Ovary (tissue), 9 donors: Measurements from ENCODE around the gene TRMO. TPM values are rescaled to one million over a fixed set of nuclear protein-coding genes. Genes with fewer than 3 reads are reported as not detected.

ENCODE experiments used
- DNase-seq, 5 donors: peaks; one replicate each; pipeline ENCODE4 v3.0.0-alpha.2; 2019 to 2020
- H3K27ac ChIP-seq, 2 donors: fragments of 200-600 bp; one replicate each; pipeline versions ENCODE4 v1.5.1 to v1.8.0; 2019 to 2022
- H3K27me3 ChIP-seq: fragments of 200-600 bp; one replicate; pipeline ENCODE4 v1.8.0; 2022
- H3K36me3 ChIP-seq: fragments of 200-600 bp; sonication (generic); one replicate; pipeline ENCODE4 v1.5.1; 2019
- H3K4me1 ChIP-seq: one replicate; pipeline ENCODE4 v1.8.1; 2013; ENCODE audit warnings: mild to moderate bottlenecking, moderate library complexity; ENCODE audit not compliant: insufficient read depth
- H3K4me3 ChIP-seq: fragments of 200-600 bp; sonication (generic); one replicate; pipeline ENCODE4 v1.5.1; 2017
- H3K9me3 ChIP-seq, 2 donors: fragments of 200-600 bp in 1 of 2; sonication (generic) in 1 of 2; one replicate each; pipeline versions ENCODE4 v1.5.1 to v1.8.1; 2013 to 2019; ENCODE audit warnings: mild to moderate bottlenecking in 1 of 2, moderate library complexity in 1 of 2
- CTCF ChIP-seq, 3 donors: fragments of 450-650 bp in 2 of 3; fragments of 200-600 bp in 1 of 3; IDR thresholded peaks; one replicate each; pipeline versions ENCODE4 v1.5.1 to v1.8.0; 2016 to 2022; ENCODE audit warnings: antibody characterized with exemption in 3 of 3, mild to moderate bottlenecking in 1 of 3
- EP300 ChIP-seq: sonication (generic); formaldehyde crosslinking; IDR thresholded peaks from one replicate; pipeline ENCODE4 v1.6.1; 2017; ENCODE audit warnings: antibody characterized with exemption
- POLR2A ChIP-seq: fragments of 450-650 bp; IDR thresholded peaks from one replicate; pipeline ENCODE4 v1.6.1; 2017; ENCODE audit warnings: antibody characterized with exemption, mild to moderate bottlenecking, moderate library complexity
- WGBS, 3 donors: extraction: QIAGEN DNeasy Blood & Tissue Kit in 1 of 3; methylation state at CpG; one replicate each; pipeline versions ENCODE4 v1.1.5 to v1.1.7; 2013 to 2017; 5-methylcytosine and 5-hydroxymethylcytosine counted together
- intact Hi-C, 4 donors: fragments of 100-400 bp; cut with DNase I; formaldehyde crosslinking; loops; one replicate each; pipeline versions ENCODE4 v1.11.0 to v1.15.1; 2022 to 2023
- polyA plus RNA-seq, 2 donors: library from polyadenylated mRNA; stranded (reverse); fragments of 200-250 nt in 1 of 2; fragments of 350-450 nt in 1 of 2; fragmentation: Illumina TruSeq in 1 of 2; extraction: RNeasy Lipid Tissue Mini Kit (QIAGEN cat#74804) in 1 of 2; gene quantifications; one replicate each; pipeline ENCODE4 v1.2.3, GENCODE V29; 2013 to 2014
- total RNA-seq, 7 donors: library from RNA; depleted of rRNA in 2 of 7; stranded (reverse); fragments of >200 nt in 2 of 7; fragmentation: NEBNext Ultra II Directional in 3 of 7; extraction: Animal tissue kit (Norgen Biotek cat#: 25700) in 3 of 7; gene quantifications; one replicate each; pipeline versions ENCODE4 v1.1.0 to v1.2.4, GENCODE V29; 2016 to 2023
- donor health status: DM: no; HTN: no; CAD: no; lungs with moderate emphysema.
- donor health status: DM: no; HTN: no; CAD: no.
- donor health status: Bipolar disorder and iron deficiency.
- donor health status: DM: yes; HTN: yes; CAD: no.
- donor health status: DM: no; HTN: no; CAD: no.
- donor health status: DM: yes; HTN: yes; CAD: no.

The TRMO gene
- total and polyA plus RNA-seq, 9 donors = 11.5 to 25.3 (median 15.3) TPM

DNA sequence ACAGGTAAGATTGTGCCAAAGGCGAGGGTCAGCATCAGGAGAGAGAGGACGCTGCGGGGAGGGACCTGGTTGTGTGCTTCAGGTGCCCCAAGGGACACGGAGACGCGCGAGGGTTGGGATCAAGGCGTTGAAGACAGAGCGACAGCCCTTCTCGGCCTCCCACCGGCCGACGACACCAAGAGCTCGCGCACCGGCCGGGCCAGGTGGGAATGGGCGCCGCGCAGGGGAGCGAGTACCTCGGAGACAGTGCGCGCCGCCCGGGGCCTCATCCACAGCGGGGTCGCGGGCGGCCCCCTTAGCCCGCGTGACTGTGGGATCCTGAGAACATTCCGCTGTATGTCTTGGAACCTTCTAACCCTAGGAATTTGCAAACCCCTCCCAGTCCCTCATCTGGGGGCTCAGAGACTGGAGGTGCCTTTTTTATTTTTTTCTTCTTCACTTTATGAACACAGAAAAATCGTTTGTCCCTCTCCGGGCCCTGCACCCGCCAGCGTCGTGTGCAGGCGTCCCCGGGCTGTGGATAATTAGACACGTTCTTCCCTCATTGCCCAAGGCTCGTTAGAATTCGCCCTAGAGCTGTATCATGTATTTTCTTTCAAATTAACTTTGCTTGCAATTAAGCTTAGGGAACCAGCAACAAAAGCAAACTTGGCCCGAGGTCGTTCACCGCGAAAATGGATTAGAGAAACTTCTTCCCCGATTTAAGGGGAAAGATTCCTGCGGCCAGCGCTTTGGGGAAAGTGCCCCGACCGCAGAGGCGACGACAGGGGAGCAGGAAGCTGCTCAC is 64.5 kb downstream of the TRMO start:
- peaks cover 0 to 1% of the 10 kb centered on the region in 2 donors for H3K9me3 ChIP-seq
- no peak overlapping the region for H3K27ac ChIP-seq
- peaks cover 1% of the 10 kb centered on the region for H3K4me1 ChIP-seq
- no peaks in the 10 kb centered on the region for H3K36me3 ChIP-seq
- no peaks in the 10 kb centered on the region for H3K27me3 ChIP-seq
- WGBS, 3 donors = 2 to 3% (median 2%) methylated on average over 54 of the region's 54 CpGs
- intact Hi-C loops = no loop called here
- no peak for TF ChIP-seq CTCF (IDR thresholded peaks at IDR 0.05)
- TF ChIP-seq POLR2A = no peak
- no peak for TF ChIP-seq EP300
- H3K4me3 ChIP-seq = no peak overlapping the region
- no peak for DNase-seq

DNA sequence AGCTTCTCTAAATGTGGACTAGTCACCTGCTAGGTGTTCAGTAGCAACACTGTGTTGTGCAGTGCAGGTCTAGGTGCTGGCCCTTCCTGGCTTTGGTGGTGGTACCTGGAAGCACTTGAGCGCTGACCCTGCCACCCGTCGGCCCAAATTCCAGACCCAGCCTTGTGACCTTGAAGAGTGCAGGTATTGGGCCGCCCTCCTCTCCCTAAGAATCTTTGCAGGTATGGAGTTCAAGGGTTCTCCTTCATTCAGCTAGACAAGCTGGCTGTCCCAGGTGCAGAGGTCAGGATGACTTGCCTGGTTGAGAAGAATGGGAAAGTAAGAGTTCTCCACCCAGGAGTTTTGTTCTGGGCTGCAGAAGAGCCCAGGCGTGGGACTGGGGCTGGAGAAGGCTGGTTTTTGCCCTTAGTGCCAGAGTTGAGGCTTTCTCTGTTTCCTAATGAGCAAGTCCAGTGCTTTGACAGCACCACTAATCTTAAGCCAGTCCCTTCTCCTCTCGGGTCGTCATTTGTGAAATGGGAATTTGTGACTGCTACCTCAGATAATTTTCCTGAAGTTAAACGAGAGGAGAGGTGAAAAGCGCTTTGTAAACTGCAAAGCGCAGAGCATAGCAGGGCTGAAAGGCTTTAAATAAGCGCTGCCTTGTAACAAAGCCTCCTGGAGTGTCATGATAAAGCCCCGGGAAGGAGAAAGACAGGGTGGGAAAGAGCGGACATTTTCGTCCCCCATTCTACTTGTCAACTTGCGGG is 65.3 kb downstream of the TRMO start:
- H3K27ac ChIP-seq = no peak overlapping the region

DNA sequence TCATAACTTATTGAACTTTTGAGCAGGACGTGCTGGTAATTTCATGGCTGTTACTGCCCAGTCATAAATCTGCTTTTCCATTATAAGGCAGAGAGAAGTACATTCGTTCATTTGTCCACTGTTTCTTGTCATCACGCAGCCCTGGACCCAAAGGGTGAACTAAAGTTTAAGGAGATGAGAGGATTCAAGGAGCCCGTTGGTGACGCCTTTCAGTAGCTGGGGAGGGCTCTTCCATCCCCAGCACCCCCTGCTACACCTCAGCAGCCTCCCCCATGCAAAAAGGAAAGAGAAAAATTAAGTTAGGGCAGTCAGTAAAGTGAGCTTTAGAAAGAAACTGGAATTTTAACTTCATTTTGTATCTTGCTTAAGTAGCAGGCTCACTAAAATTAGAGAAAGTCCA is 66.4 kb downstream of the TRMO start:
- no peak for DNase-seq
- Histone ChIP-seq H3K27ac (no peak overlapping the region), H3K4me1 (peaks cover 1% of the 10 kb centered on the region), H3K27me3 (peaks cover 2% of the 10 kb centered on the region), H3K4me3 (no peak overlapping the region), H3K9me3 (no peaks in the 10 kb centered on the region), H3K36me3 (no peaks in the 10 kb centered on the region)
- TF ChIP-seq EP300 (no peak), POLR2A (no peak), CTCF (IDR thresholded peaks at IDR 0.05) (no peak)
- WGBS, 3 donors = 12 to 20% (median 13%) methylated on average over 5 of the region's 5 CpGs
- intact Hi-C loops = no loop called here

More for the DNA sequence above, 65.3 kb downstream of the TRMO start:
- WGBS, 3 donors = 5 to 8% (median 7%) methylated on average over 15 of the region's 15 CpGs
- intact Hi-C loops = no loop called here
- H3K36me3 ChIP-seq = no peaks in the 10 kb centered on the region
- DNase-seq = no peak
- peaks cover 1% of the 10 kb centered on the region for H3K4me1 ChIP-seq
- H3K9me3 ChIP-seq = no peaks in the 10 kb centered on the region
- no peak for TF ChIP-seq CTCF (IDR thresholded peaks at IDR 0.05)
- H3K4me3 ChIP-seq = no peak overlapping the region
- peaks cover 2% of the 10 kb centered on the region for H3K27me3 ChIP-seq

DNA sequence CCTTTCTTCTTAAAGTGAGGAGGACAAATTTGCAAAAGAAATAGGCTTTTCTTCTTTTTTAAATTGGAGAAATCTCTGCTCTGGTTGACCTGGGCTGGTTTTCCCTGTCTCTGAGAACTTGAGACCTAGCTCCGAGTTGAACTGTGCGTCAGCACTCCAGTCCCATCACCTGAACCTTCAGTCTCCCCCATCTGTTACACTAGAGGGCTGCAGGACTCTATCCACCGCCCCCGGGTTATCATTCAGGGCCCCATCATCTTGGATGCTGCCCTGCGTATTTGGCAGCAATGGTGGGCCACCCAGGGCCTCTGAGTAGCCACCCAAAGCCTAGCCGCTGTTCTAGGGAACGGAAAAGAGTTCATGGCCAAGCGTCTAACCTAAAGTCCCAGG is 66.8 kb downstream of the TRMO start:
- Histone ChIP-seq H3K4me3 (no peak overlapping the region), H3K36me3 (no peaks in the 10 kb centered on the region), H3K27ac (no peak overlapping the region), H3K27me3 (peaks cover 2% of the 10 kb centered on the region), H3K4me1 (peaks cover 1% of the 10 kb centered on the region), H3K9me3 (no peaks in the 10 kb centered on the region)
- 7 to 10% (median 9%) methylated on average over 8 of the region's 8 CpGs for WGBS, 3 donors
- TF ChIP-seq CTCF (IDR thresholded peaks at IDR 0.05) (no peak), EP300 (no peak), POLR2A (no peak)
- intact Hi-C loops = no loop called here
- no peak for DNase-seq
